Progenitor cell of endocrine pancreas (in vitro differentiated cells): ENCODE results near the gene TRAF1. TPM values are rescaled to one million over a fixed set of nuclear protein-coding genes. Genes with fewer than 3 reads are reported as not detected.

Source experiments
- DNase-seq: peaks from one replicate; pipeline ENCODE4 v3.0.0; 2021; ENCODE audit warnings: low spot score; ENCODE audit not compliant: unreplicated experiment
- H3K27ac Mint-ChIP-seq: 2 replicates; pipeline ENCODE4 v1.8.0; 2021; ENCODE audit warnings: mild to moderate bottlenecking, moderate library complexity, mixed read lengths
- H3K27me3 Mint-ChIP-seq: 2 replicates; pipeline ENCODE4 v1.8.0; 2021; ENCODE audit warnings: mixed read lengths
- H3K36me3 Mint-ChIP-seq: 2 replicates; pipeline ENCODE4 v1.8.0; 2022; ENCODE audit warnings: mixed read lengths; ENCODE audit not compliant: insufficient read depth
- H3K4me1 Mint-ChIP-seq: 2 replicates; pipeline ENCODE4 v1.8.0; 2021; ENCODE audit warnings: low read depth, mixed read lengths
- H3K4me3 Mint-ChIP-seq: 2 replicates; pipeline ENCODE4 v1.8.0; 2021; ENCODE audit warnings: low read depth, mild to moderate bottlenecking, moderate library complexity, mixed read lengths
- H3K9me3 Mint-ChIP-seq: 2 replicates; pipeline ENCODE4 v1.8.0; 2021; ENCODE audit warnings: low read depth, mixed read lengths
- CTCF ChIP-seq: fragments of 200-600 bp; sonication (generic); IDR thresholded peaks from one replicate; pipeline ENCODE4 v1.5.0; 2021; ENCODE audit warnings: antibody characterized with exemption, mild to moderate bottlenecking; ENCODE audit not compliant: unreplicated experiment
- total RNA-seq: library from RNA; stranded (reverse); gene quantifications from 2 replicates; pipeline ENCODE4 v1.2.1, GENCODE V29; 2021

TRAF1 gene
- total RNA-seq, 1 donor from 2014 or later = 6.7 TPM

- H3K27ac Mint-ChIP-seq = no peak overlapping the region
- no peaks in the 10 kb centered on the region for H3K36me3 Mint-ChIP-seq
- DNase-seq = peak; percentile 80
- peaks cover 2% of the 10 kb centered on the region for H3K27me3 Mint-ChIP-seq
- H3K9me3 Mint-ChIP-seq = no peaks in the 10 kb centered on the region
- TF ChIP-seq CTCF = peak; percentile 91
- H3K4me1 Mint-ChIP-seq = peaks cover 5% of the 10 kb centered on the region
- no peak overlapping the region for H3K4me3 Mint-ChIP-seq
Measured at GRCh38 chr9:120936011-120936763, 9.6 kb upstream of the TRAF1 start.

GRCh38 chr9:120935383-120935857 is 8.8 kb upstream of the TRAF1 start:
- Mint-ChIP-seq H3K27me3 (peaks cover 2% of the 10 kb centered on the region), H3K36me3 (no peaks in the 10 kb centered on the region), H3K4me1 (peaks cover 5% of the 10 kb centered on the region), H3K27ac (no peak overlapping the region), H3K4me3 (no peak overlapping the region), H3K9me3 (no peaks in the 10 kb centered on the region)
- no peak for DNase-seq
- TF ChIP-seq CTCF = no peak

- peaks cover 2% of the 10 kb centered on the region for H3K27me3 Mint-ChIP-seq
- H3K9me3 Mint-ChIP-seq = no peaks in the 10 kb centered on the region
- H3K4me3 Mint-ChIP-seq = no peak overlapping the region
- no peaks in the 10 kb centered on the region for H3K36me3 Mint-ChIP-seq
- no peak overlapping the region for H3K27ac Mint-ChIP-seq
- no peak for TF ChIP-seq CTCF
- peaks cover 5% of the 10 kb centered on the region for H3K4me1 Mint-ChIP-seq
- no peak for DNase-seq
Measured at GRCh38 chr9:120934281-120934680, 7.7 kb upstream of the TRAF1 start.

GRCh38 chr9:120933310-120934055 is 6.9 kb upstream of the TRAF1 start:
- peaks cover 6% of the 10 kb centered on the region for H3K4me1 Mint-ChIP-seq
- no peaks in the 10 kb centered on the region for H3K36me3 Mint-ChIP-seq
- no peak for TF ChIP-seq CTCF
- H3K4me3 Mint-ChIP-seq = no peak overlapping the region
- no peaks in the 10 kb centered on the region for H3K9me3 Mint-ChIP-seq
- no peak for DNase-seq
- peaks cover 2% of the 10 kb centered on the region for H3K27me3 Mint-ChIP-seq
- H3K27ac Mint-ChIP-seq = no peak overlapping the region

- TF ChIP-seq CTCF = no peak
- peaks cover 13% of the 10 kb centered on the region for H3K27me3 Mint-ChIP-seq
- no peaks in the 10 kb centered on the region for H3K9me3 Mint-ChIP-seq
- DNase-seq = no peak
- peaks cover 4% of the 10 kb centered on the region for H3K4me1 Mint-ChIP-seq
- no peaks in the 10 kb centered on the region for H3K36me3 Mint-ChIP-seq
- H3K4me3 Mint-ChIP-seq = no peak overlapping the region
- H3K27ac Mint-ChIP-seq = no peak overlapping the region
Measured at GRCh38 chr9:120932086-120932823, 5.7 kb upstream of the TRAF1 start.
